DOHH2 (cell line): Measurements from ENCODE around the gene MRPL38.

Source experiments
- H3F3A ChIP-seq: fragments of 200-600 bp; sonication (generic), shearing (Covaris generic); 2 replicates; pipeline ENCODE4 v1.6.0; 2016; ENCODE audit warnings: antibody characterized with exemption, mild to moderate bottlenecking; ENCODE audit not compliant: control insufficient read depth, insufficient read depth
- H3K27ac ChIP-seq: fragments of 200-600 bp; sonication (generic); 2 replicates; pipeline ENCODE4 v1.5.1; 2014; ENCODE audit warnings: low read depth, mild to moderate bottlenecking, low read length, moderate library complexity
- H3K27me3 ChIP-seq: fragments of 200-600 bp; sonication (generic); 2 replicates; pipeline ENCODE4 v1.6.1; 2014; ENCODE audit warnings: mild to moderate bottlenecking, low read length, mixed read lengths; ENCODE audit not compliant: control insufficient read depth
- H3K36me3 ChIP-seq: fragments of 200-600 bp; sonication (generic); 2 replicates; pipeline ENCODE4 v1.6.1; 2014; ENCODE audit warnings: mild to moderate bottlenecking, low read length, moderate library complexity, mixed read lengths; ENCODE audit not compliant: control insufficient read depth
- H3K4me1 ChIP-seq: fragments of 200-600 bp; sonication (generic); 2 replicates; pipeline ENCODE4 v1.6.1; 2014; ENCODE audit warnings: mild to moderate bottlenecking, low read length, mixed read lengths; ENCODE audit not compliant: control insufficient read depth
- H3K4me2 ChIP-seq: fragments of 200-600 bp; sonication (generic); 2 replicates; pipeline ENCODE4 v1.6.0; 2014; ENCODE audit warnings: mild to moderate bottlenecking, low read length, moderate library complexity
- H3K4me3 ChIP-seq: fragments of 200-600 bp; sonication (generic); 2 replicates; pipeline ENCODE4 v1.5.1; 2014; ENCODE audit warnings: mild to moderate bottlenecking, low read length, mixed read lengths
- H3K79me2 ChIP-seq: fragments of 200-600 bp; sonication (generic); 2 replicates; pipeline ENCODE4 v1.6.1; 2014; ENCODE audit warnings: mild to moderate bottlenecking, low read length, mixed read lengths; ENCODE audit not compliant: control insufficient read depth
- H3K9me2 ChIP-seq: fragments of 200-600 bp; sonication (generic); replicated peaks from 2 replicates; pipeline ENCODE4 v1.6.1; 2014; ENCODE audit warnings: mild to moderate bottlenecking, low read length, mixed read lengths; ENCODE audit not compliant: control insufficient read depth
- H3K9me3 ChIP-seq: fragments of 200-600 bp; sonication (generic); 2 replicates; pipeline ENCODE4 v1.6.1; 2014; ENCODE audit warnings: antibody characterized with exemption, low read length, mixed read lengths; ENCODE audit not compliant: control insufficient read depth, insufficient read depth
- H4K20me1 ChIP-seq: fragments of 200-600 bp; sonication (generic); 2 replicates; pipeline ENCODE4 v1.6.0; 2014; ENCODE audit warnings: low read depth, mild to moderate bottlenecking, antibody characterized with exemption, low read length, moderate library complexity; ENCODE audit not compliant: control insufficient read depth, insufficient read depth
- EZH2phosphoT487 ChIP-seq: fragments of 200-600 bp; sonication (generic); IDR thresholded peaks from 2 replicates; pipeline ENCODE4 v1.6.1; 2017; ENCODE audit warnings: borderline replicate concordance, mild to moderate bottlenecking, antibody characterized with exemption, low read length, moderate library complexity, mixed read lengths
- TF ChIP-seq, protein P1 (sequence below): fragments of 200-600 bp; sonication (generic); IDR thresholded peaks from one replicate; pipeline ENCODE4 v1.5.1; 2014; ENCODE audit warnings: antibody characterized with exemption, mild to moderate bottlenecking, low read depth, low read length; ENCODE audit not compliant: poor library complexity, severe bottlenecking

MRPL38 gene

GRCh38 chr17:75909812-75910274 is 5.2 kb upstream of the MRPL38 start:
- no peak overlapping the region for H3K4me2 ChIP-seq
- peaks cover 8% of the 10 kb centered on the region; the same call in 1 of the 2 replicates for H3K36me3 ChIP-seq
- H3K27me3 ChIP-seq = no peaks in the 10 kb centered on the region
- H3K9me3 ChIP-seq = no peaks in the 10 kb centered on the region
- no peaks in the 10 kb centered on the region for H3K9me2 ChIP-seq
- H3F3A ChIP-seq = 0 out of 2 replicates have a peak, but pooled peaks cover 3% of the 10 kb centered on the region
- no peaks in the 10 kb centered on the region for H3K79me2 ChIP-seq
- TF ChIP-seq, protein P1, sequence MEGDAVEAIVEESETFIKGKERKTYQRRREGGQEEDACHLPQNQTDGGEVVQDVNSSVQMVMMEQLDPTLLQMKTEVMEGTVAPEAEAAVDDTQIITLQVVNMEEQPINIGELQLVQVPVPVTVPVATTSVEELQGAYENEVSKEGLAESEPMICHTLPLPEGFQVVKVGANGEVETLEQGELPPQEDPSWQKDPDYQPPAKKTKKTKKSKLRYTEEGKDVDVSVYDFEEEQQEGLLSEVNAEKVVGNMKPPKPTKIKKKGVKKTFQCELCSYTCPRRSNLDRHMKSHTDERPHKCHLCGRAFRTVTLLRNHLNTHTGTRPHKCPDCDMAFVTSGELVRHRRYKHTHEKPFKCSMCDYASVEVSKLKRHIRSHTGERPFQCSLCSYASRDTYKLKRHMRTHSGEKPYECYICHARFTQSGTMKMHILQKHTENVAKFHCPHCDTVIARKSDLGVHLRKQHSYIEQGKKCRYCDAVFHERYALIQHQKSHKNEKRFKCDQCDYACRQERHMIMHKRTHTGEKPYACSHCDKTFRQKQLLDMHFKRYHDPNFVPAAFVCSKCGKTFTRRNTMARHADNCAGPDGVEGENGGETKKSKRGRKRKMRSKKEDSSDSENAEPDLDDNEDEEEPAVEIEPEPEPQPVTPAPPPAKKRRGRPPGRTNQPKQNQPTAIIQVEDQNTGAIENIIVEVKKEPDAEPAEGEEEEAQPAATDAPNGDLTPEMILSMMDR = no peak
- no peak for TF ChIP-seq EZH2phosphoT487
- H4K20me1 ChIP-seq = no peaks in the 10 kb centered on the region
- H3K27ac ChIP-seq = no peak overlapping the region
- H3K4me3 ChIP-seq = no peak overlapping the region
- peaks cover 8% of the 10 kb centered on the region for H3K4me1 ChIP-seq

GRCh38 chr17:75909051-75909811 is 4.5 kb upstream of the MRPL38 start:
- peaks cover 8% of the 10 kb centered on the region for H3K4me1 ChIP-seq
- H3K9me3 ChIP-seq = no peaks in the 10 kb centered on the region
- H3K9me2 ChIP-seq = no peaks in the 10 kb centered on the region
- H3K4me3 ChIP-seq = no peak overlapping the region
- H3F3A ChIP-seq = 0 out of 2 replicates have a peak, but pooled peaks cover 3% of the 10 kb centered on the region
- no peak overlapping the region for H3K27ac ChIP-seq
- H3K4me2 ChIP-seq = no peak overlapping the region
- H3K27me3 ChIP-seq = no peaks in the 10 kb centered on the region
- H4K20me1 ChIP-seq = no peaks in the 10 kb centered on the region
- H3K36me3 ChIP-seq = peaks cover 10% of the 10 kb centered on the region; the same call in 1 of the 2 replicates
- TF ChIP-seq, protein P1 = no peak
- no peak for TF ChIP-seq EZH2phosphoT487
- peaks cover 3% of the 10 kb centered on the region for H3K79me2 ChIP-seq

DNA sequence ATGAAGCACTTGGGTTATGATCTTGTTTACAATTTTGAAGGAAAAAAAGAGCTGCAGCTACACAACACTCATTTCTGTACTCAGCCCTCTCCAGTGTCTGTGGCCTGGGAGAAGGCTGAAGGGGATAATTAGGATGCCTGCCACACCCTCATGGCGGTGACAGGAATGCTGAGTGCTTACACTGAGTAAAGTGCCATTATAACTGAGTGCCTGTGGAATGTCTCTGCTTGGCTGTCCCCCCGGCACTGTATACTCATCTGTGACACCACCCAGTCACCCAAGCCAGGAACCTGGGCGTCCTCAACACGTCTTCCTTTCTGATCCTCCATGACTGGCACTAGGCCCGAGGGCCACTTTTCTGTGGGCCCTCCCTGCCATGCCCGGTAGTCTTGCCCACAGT is 3.5 kb upstream of the MRPL38 start:
- Histone ChIP-seq H3K27ac (no peak overlapping the region), H3F3A (0 out of 2 replicates have a peak, but pooled peaks cover 3% of the 10 kb centered on the region), H3K4me3 (no peak overlapping the region), H3K9me2 (no peaks in the 10 kb centered on the region), H3K79me2 (peaks cover 14% of the 10 kb centered on the region), H3K4me2 (no peak overlapping the region), H3K36me3 (peaks cover 14% of the 10 kb centered on the region; the same call in 1 of the 2 replicates), H4K20me1 (no peaks in the 10 kb centered on the region), H3K4me1 (peaks cover 16% of the 10 kb centered on the region), H3K27me3 (no peaks in the 10 kb centered on the region), H3K9me3 (no peaks in the 10 kb centered on the region)
- TF ChIP-seq, protein P1 = no peak
- TF ChIP-seq EZH2phosphoT487 = no peak
